Neural cell (in vitro differentiated cells): ENCODE measurements around the gene TKTL2. TPM values are rescaled to one million over a fixed set of nuclear protein-coding genes. Genes with fewer than 3 reads are reported as not detected.

ENCODE experiments used
- H2AFZ ChIP-seq: fragments of 200-600, 300-800 bp; sonication (generic), shearing (Covaris generic); 2 replicates; pipeline ENCODE4 v1.6.0; 2014; ENCODE audit warnings: low read depth, mild to moderate bottlenecking, antibody characterized with exemption, low read length, moderate library complexity
- H3F3A ChIP-seq: fragments of 200-600 bp; shearing (Covaris generic); 2 replicates; pipeline ENCODE4 v1.6.1; 2016; ENCODE audit warnings: mild to moderate bottlenecking, moderate library complexity, mixed read lengths, antibody characterized with exemption, low read length; ENCODE audit not compliant: insufficient read depth, poor library complexity, severe bottlenecking
- H3K27ac ChIP-seq: fragments of 200-600, 300-800 bp; sonication (generic), shearing (Covaris generic); 2 replicates; pipeline ENCODE4 v1.5.1; 2014; ENCODE audit warnings: mild to moderate bottlenecking, low read length, moderate library complexity
- H3K27me3 ChIP-seq: fragments of 300-800, 200-600 bp; sonication (generic), shearing (Covaris generic); 2 replicates; pipeline ENCODE4 v1.6.0; 2014; ENCODE audit warnings: mild to moderate bottlenecking, low read depth, low read length, moderate library complexity; ENCODE audit not compliant: insufficient read depth
- H3K36me3 ChIP-seq: fragments of 300-800, 200-600 bp; sonication (generic), shearing (Covaris generic); 2 replicates; pipeline ENCODE4 v1.5.1; 2014; ENCODE audit warnings: mild to moderate bottlenecking, antibody characterized with exemption, low read length, moderate library complexity; ENCODE audit not compliant: insufficient read depth
- H3K4me2 ChIP-seq: fragments of 300-800, 200-600 bp; sonication (generic), shearing (Covaris generic); 2 replicates; pipeline ENCODE4 v1.6.0; 2014; ENCODE audit warnings: mild to moderate bottlenecking, low read length
- H3K4me3 ChIP-seq: fragments of 300-800, 200-600 bp; sonication (generic), shearing (Covaris generic); 2 replicates; pipeline ENCODE4 v1.5.1; 2014; ENCODE audit warnings: mild to moderate bottlenecking, low read length, moderate library complexity
- H3K79me2 ChIP-seq: fragments of 200-600 bp; shearing (Covaris generic); replicated peaks from 2 replicates; pipeline ENCODE4 v1.6.0; 2014; ENCODE audit warnings: mild to moderate bottlenecking, low read length, moderate library complexity; ENCODE audit not compliant: insufficient read depth
- H3K9ac ChIP-seq: fragments of 300-800, 200-600 bp; sonication (generic), shearing (Covaris generic); 2 replicates; pipeline ENCODE4 v1.6.1; 2016; ENCODE audit warnings: mild to moderate bottlenecking, low read length, mixed read lengths
- H3K9me2 ChIP-seq: fragments of 200-600 bp; shearing (Covaris generic); 2 replicates; pipeline ENCODE4 v1.6.1; 2016; ENCODE audit warnings: mild to moderate bottlenecking, low read length, mixed read lengths; ENCODE audit not compliant: insufficient read depth
- H3K9me3 ChIP-seq: fragments of 200-600, 300-800 bp; sonication (generic), shearing (Covaris generic); 2 replicates; pipeline ENCODE4 v1.6.1; 2016; ENCODE audit warnings: mild to moderate bottlenecking, mixed run types, low read length, moderate library complexity, mixed read lengths
- H4K20me1 ChIP-seq: fragments of 200-600 bp; shearing (Covaris generic); 2 replicates; pipeline ENCODE4 v1.6.1; 2016; ENCODE audit warnings: mild to moderate bottlenecking, mixed run types; ENCODE audit not compliant: insufficient read depth
- CTCF ChIP-seq: fragments of 450-650 bp; IDR thresholded peaks from 2 replicates; pipeline ENCODE4 v1.5.1; 2014; ENCODE audit warnings: antibody characterized with exemption, mild to moderate bottlenecking, moderate library complexity; ENCODE audit not compliant: poor library complexity, severe bottlenecking
- EP300 ChIP-seq: fragments of 450-650 bp; conservative IDR thresholded peaks from 2 replicates; pipeline ENCODE4 v1.6.1; 2014; ENCODE audit warnings: antibody characterized with exemption, mild to moderate bottlenecking, moderate library complexity; ENCODE audit not compliant: poor library complexity, severe bottlenecking
- EZH2 ChIP-seq: fragments of 200-600, 300-800 bp; shearing (Covaris generic), sonication (generic); IDR thresholded peaks from 2 replicates; pipeline ENCODE4 v1.6.1; 2014; ENCODE audit warnings: antibody characterized with exemption, low read length, borderline replicate concordance, mild to moderate bottlenecking; ENCODE audit not compliant: insufficient read depth, poor library complexity, severe bottlenecking
- MXI1 ChIP-seq: fragments of 450-650 bp; conservative IDR thresholded peaks from 2 replicates; pipeline ENCODE4 v1.6.1; 2014; ENCODE audit warnings: antibody characterized with exemption, mild to moderate bottlenecking; ENCODE audit not compliant: poor library complexity, severe bottlenecking
- POLR2AphosphoS5 ChIP-seq: IDR thresholded peaks from 2 replicates; pipeline ENCODE4 v1.6.1; 2012
- RAD21 ChIP-seq: fragments of 450-650 bp; conservative IDR thresholded peaks from 2 replicates; pipeline ENCODE4 v1.6.1; 2014; ENCODE audit warnings: antibody characterized with exemption, mild to moderate bottlenecking, moderate library complexity
- SMC3 ChIP-seq: fragments of 450-650 bp; conservative IDR thresholded peaks from 2 replicates; pipeline ENCODE4 v1.6.1; 2014; ENCODE audit warnings: antibody characterized with exemption, mild to moderate bottlenecking, moderate library complexity; ENCODE audit not compliant: poor library complexity
- TAF1 ChIP-seq: IDR thresholded peaks from 2 replicates; pipeline ENCODE4 v1.6.1; 2012; ENCODE audit warnings: low read depth
- polyA plus RNA-seq: library from polyadenylated mRNA; depleted of rRNA; stranded (reverse); fragments of >200 nt; gene quantifications from 2 replicates; pipeline ENCODE4 v1.2.3, GENCODE V29; 2014
- TF ChIP-seq, protein P1 (sequence below): IDR thresholded peaks from 2 replicates; pipeline ENCODE4 v1.6.1; 2012; ENCODE audit warnings: borderline replicate concordance

Gene TKTL2
- polyA plus RNA-seq, 1 donor from 2014 or later, result 0.42 TPM

DNA sequence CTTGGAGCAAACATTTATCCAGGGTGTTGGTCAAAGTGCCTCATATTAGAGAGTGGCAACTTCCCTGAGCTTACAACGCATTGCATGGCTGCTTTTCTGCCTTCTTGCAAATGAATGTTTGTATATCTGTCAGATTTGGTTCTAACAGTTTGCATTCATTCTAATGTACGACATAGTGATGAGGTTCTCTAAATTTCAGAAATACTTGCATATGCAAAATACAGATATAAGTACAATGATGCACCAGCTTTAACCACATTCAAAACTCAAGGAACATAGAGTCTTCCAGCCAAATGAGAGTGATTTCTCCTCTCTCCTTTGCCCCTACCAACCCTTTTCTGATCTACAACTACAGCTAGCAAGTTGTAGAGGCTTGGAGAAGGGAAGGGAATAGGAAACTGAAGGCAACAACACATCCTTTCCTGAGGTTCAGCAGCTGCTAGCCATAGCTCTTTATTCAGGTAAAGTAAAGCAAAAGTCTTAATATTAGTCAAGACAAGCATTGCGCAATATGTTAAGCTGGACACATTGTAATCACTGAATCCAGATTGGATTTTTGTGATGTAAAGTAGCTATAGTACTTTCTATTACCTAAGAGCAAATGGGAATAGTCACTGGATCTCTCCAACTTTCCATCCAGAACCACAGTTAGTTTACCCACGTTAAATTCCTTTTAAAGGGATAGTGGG lies 6.3 kb downstream of the TKTL2 start:
- Histone ChIP-seq H3K79me2 (no peaks in the 10 kb centered on the region), H3F3A (no peaks in the 10 kb centered on the region), H3K27ac (no peak overlapping the region), H3K9ac (no peak overlapping the region), H4K20me1 (no peaks in the 10 kb centered on the region), H3K9me3 (no peaks in the 10 kb centered on the region), H3K4me2 (no peak overlapping the region), H3K36me3 (no peaks in the 10 kb centered on the region), H3K4me3 (no peak overlapping the region), H3K9me2 (no peaks in the 10 kb centered on the region), H3K27me3 (no peaks in the 10 kb centered on the region), H2AFZ (no peak overlapping the region)
- no peak for TF ChIP-seq POLR2AphosphoS5
- TF ChIP-seq EZH2, result no peak
- no peak for TF ChIP-seq MXI1
- no peak for TF ChIP-seq SMC3
- TF ChIP-seq CTCF, result no peak
- no peak for TF ChIP-seq RAD21

GRCh38 chr4:163462556-163462955 lies 11.0 kb downstream of the TKTL2 start:
- peak; percentile 30 for TF ChIP-seq POLR2AphosphoS5
- no peak for TF ChIP-seq RAD21
- no peaks in the 10 kb centered on the region for H3K9me2 ChIP-seq

DNA sequence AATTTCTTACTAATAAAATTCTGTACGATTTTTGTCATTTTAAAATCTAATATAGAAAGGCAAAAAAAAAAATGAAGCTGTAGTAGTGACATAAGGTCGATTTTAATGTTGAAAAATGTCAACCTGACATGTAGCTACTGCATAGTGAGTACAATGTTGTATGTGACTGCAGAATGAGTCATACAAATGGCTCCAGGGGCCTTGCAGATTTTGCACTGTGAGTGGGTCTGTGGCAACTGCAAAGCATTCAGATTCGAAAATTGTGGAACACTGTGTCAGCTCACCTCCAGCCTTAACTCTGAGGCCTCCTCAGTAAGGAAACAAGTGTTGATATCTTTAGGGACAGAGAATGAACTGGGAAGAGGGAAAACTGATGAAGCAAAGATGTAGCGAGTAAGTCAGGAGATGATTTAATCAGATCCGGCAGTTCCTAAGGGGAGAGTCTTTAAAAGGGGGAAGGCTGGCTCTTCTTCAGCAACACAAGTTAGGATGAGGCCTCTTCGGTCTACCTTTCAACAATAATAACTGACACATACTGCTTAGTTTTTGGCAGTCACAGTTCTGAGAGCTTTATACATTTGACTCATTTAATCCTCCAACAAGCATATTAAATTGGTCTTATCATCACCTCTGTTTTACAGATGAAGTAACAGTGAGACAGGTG lies 24.9 kb downstream of the TKTL2 start:
- Histone ChIP-seq H3K9me3 (no peaks in the 10 kb centered on the region), H4K20me1 (no peaks in the 10 kb centered on the region), H3K27ac (no peak overlapping the region), H3K4me3 (no peak overlapping the region), H3K9me2 (no peaks in the 10 kb centered on the region), H3K9ac (no peak overlapping the region), H2AFZ (no peak overlapping the region), H3K79me2 (no peaks in the 10 kb centered on the region), H3F3A (no peaks in the 10 kb centered on the region), H3K27me3 (no peaks in the 10 kb centered on the region), H3K36me3 (no peaks in the 10 kb centered on the region), H3K4me2 (no peak overlapping the region)
- TF ChIP-seq EP300 (no peak), CTCF (no peak), POLR2AphosphoS5 (no peak), RAD21 (no peak), MXI1 (no peak), SMC3 (no peak), TAF1 (no peak), EZH2 (no peak)
- TF ChIP-seq, protein P1, sequence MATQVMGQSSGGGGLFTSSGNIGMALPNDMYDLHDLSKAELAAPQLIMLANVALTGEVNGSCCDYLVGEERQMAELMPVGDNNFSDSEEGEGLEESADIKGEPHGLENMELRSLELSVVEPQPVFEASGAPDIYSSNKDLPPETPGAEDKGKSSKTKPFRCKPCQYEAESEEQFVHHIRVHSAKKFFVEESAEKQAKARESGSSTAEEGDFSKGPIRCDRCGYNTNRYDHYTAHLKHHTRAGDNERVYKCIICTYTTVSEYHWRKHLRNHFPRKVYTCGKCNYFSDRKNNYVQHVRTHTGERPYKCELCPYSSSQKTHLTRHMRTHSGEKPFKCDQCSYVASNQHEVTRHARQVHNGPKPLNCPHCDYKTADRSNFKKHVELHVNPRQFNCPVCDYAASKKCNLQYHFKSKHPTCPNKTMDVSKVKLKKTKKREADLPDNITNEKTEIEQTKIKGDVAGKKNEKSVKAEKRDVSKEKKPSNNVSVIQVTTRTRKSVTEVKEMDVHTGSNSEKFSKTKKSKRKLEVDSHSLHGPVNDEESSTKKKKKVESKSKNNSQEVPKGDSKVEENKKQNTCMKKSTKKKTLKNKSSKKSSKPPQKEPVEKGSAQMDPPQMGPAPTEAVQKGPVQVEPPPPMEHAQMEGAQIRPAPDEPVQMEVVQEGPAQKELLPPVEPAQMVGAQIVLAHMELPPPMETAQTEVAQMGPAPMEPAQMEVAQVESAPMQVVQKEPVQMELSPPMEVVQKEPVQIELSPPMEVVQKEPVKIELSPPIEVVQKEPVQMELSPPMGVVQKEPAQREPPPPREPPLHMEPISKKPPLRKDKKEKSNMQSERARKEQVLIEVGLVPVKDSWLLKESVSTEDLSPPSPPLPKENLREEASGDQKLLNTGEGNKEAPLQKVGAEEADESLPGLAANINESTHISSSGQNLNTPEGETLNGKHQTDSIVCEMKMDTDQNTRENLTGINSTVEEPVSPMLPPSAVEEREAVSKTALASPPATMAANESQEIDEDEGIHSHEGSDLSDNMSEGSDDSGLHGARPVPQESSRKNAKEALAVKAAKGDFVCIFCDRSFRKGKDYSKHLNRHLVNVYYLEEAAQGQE, result no peak

More at GRCh38 chr4:163462556-163462955, 11.0 kb downstream of the TKTL2 start:
- Histone ChIP-seq H3K36me3 (no peaks in the 10 kb centered on the region), H3K9ac (no peak overlapping the region), H3K9me3 (no peaks in the 10 kb centered on the region), H4K20me1 (no peaks in the 10 kb centered on the region), H3F3A (no peaks in the 10 kb centered on the region), H3K4me2 (no peak overlapping the region), H3K27ac (no peak overlapping the region), H3K27me3 (no peaks in the 10 kb centered on the region), H3K79me2 (no peaks in the 10 kb centered on the region), H3K4me3 (no peak overlapping the region), H2AFZ (no peak overlapping the region)
